RPMI7951 (cell line): ENCODE data around the gene SEPHS1. TPM values are rescaled to one million over a fixed set of nuclear protein-coding genes. Genes with fewer than 3 reads are reported as not detected.
A peak's percentile ranks its signal among the peaks of the same experiment; 100 is the strongest.
"Not testable (repeated sequence)": the region's sequence is repeated elsewhere in the genome, so short reads cannot be mapped to it uniquely, and the experiment has no call there.

Source experiments
- DNase-seq: peaks from one replicate; pipeline ENCODE4 v3.0.0-alpha.2; 2012; ENCODE audit warnings: low read depth
- total RNA-seq: library from RNA; depleted of rRNA; stranded (reverse); fragments of >200 nt; shearing (Covaris generic); gene quantifications from 2 replicates; pipeline ENCODE4 v1.2.3, GENCODE V29; 2014

The SEPHS1 gene
- total RNA-seq, 1 experiment from 2014 or later, result 60.7 TPM

GRCh38 chr10:13360587-13360986 is 12.5 kb upstream of the SEPHS1 start:
- no peak for DNase-seq

DNA sequence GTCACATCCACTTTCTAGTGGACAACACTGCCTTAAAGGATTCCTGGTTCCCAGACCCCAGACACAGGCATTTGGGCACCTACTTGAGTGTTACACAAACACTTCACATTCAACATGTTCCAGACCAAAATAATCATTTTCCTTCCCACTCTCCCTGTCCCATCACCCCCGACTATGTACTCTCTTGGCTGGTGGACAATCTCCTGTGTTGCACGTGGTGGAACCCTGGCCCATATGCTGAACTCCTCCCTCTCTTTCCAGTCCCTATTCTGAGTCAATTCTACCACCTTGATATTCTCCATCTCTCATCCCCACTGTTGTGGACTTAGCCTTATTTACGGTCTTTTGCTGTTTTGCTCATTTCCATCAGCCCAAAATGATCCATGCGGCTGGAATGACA is 8.3 kb upstream of the SEPHS1 start:
- no peak for DNase-seq

- no peak for DNase-seq
These were observed 6.7 kb upstream of the SEPHS1 start for GRCh38 chr10:13354783-13355182.

- DNase-seq, result no peak
These were observed 4.4 kb upstream of the SEPHS1 start for GRCh38 chr10:13352519-13352918.

DNA sequence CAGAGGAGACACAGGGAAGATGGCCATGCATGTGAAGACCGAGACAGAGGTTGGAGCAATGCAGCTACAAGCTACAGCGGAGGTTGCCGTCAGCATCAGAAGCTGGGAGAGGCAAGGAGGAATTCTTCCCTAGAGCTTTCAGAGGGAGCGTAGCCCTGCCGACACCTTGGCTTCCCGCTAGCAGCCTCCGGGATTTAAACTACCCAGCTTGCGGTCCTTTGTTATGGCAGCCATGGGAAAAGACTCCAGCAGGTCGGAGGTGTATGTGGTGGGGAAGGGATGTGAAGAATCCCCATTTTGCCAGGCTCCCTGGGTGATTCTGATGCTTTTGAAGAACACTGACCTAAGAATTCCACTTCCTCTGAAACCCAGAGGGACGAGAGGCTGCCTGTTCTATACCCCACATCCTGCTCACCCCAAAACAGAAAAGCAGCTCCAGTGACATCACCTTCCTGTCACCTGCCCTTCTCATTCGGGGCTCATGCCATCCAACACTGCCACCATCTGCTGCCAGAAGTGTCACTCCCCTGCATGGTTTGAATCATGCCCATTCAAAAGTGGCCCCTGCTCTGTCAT is 3.3 kb upstream of the SEPHS1 start:
- no peak for DNase-seq

GRCh38 chr10:13349463-13350274 is 1.6 kb upstream of the SEPHS1 start:
- peak; percentile 72 for DNase-seq

- DNase-seq, result peak; percentile 77
These were observed 465 bp downstream of the SEPHS1 start for GRCh38 chr10:13347500-13348156.

GRCh38 chr10:13347043-13347499 is 1.0 kb downstream of the SEPHS1 start:
- no peak for DNase-seq

DNA sequence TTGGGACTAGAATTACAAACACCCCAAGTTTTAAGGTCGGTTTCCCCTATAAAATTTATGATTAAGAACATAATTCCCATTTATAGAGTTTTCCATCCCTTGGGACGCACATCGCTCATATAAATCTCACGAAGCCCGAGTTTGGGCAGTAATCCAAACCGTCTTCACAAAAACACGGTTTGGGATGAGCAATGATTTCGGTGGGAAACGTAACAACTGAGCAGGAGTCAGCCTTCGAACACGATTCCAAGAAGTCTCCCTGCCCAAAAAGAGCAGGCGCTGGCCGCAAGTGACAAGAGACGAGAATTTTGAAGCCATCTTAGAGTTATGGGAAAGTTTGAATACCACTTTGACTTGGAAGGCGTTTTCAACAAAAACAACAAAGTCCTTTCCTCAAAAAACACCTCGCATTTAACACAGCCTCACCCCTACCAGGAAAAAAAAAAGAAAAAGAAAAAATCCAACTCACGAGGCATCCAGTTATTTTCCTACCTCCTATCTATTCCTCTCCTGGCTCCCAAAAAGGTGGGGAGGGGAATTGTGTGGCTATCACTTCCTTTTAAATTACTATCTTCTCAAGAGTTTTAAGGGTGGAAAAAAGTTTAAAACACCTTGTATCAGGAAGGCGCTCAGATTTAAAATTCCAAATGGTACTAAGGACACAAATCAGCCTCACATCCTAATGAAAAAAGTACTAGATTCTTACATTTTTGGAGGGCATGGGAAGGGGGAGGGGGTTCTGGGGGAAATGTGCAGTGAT is 1.6 kb downstream of the SEPHS1 start:
- peak; percentile 72 for DNase-seq

GRCh38 chr10:13340626-13341376 is 7.3 kb downstream of the SEPHS1 start:
- DNase-seq, result no peak

- DNase-seq, result no peak
These were observed 8.0 kb downstream of the SEPHS1 start for GRCh38 chr10:13340068-13340467.

GRCh38 chr10:13338390-13339110 is 9.5 kb downstream of the SEPHS1 start:
- DNase-seq, result peak; percentile 75

DNA sequence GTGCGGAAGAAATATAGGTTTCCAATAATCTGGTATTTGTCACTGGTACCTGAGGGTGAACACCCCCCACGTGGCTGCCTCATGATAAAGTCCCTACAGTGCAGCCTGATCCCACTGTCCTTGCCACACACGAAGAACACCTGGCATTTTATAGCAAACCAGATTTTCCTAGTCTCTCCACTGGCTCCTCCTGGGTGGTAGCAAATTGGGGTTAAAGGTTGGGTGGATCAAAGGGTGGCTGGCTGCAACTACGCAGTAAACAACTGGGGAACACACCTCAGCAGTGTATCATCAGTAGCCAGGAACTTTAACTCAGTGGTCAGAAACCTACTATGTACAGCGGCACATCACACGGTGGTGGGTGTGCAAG is 10.3 kb downstream of the SEPHS1 start:
- DNase-seq, result no peak

DNA sequence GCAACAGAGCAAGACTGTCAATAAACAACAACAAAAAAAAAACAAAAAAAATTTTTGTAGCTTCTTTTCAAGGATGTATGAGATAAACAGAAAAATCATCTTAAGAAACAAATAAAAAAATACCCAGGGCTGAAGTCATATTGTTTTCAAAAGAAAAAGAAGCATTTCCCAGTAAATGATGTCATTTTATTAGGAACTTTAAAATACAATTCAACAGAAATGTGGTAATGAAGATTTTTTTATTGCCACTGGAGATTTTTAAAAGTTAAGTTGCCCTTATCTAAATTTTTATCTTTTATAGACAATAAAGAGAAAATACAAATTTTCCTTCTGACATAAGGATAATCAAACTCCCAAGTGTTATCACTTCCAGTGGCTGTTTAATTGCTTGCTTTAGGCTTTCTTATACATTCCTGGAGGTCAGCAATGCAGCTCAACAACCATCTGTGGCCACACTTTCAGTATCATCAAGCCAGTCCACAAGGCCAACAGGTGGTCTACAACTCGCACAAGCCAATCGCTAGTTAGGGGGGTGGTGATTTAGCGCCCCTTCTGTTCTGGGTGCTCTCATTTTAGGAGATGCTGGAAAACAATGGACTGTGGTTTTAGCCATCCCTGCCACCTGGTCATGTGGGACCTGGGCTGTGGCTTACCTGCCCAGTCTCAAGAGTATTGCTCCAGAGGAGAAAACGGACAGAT is 10.8 kb downstream of the SEPHS1 start:
- DNase-seq, result no peak

DNA sequence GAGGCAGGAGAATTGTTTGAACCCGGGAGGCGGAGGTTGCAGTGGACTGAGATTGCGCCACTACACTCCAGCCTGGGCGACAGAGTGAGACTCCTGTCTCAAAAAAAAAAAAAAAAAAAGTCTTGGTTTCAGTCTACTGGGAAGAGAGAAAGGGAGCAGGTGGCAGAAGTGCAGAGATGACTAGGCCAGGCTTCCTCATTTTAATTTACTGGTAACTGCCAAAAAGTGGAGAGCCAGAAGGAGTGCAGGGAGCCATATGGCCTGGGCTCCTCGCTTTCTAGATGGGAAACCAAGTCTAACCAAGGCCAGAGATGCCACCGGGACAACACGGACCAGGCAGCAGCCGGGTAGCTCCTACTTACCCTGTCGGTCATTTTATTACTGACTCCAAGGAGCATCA is 12.2 kb downstream of the SEPHS1 start:
- DNase-seq, result no peak

DNA sequence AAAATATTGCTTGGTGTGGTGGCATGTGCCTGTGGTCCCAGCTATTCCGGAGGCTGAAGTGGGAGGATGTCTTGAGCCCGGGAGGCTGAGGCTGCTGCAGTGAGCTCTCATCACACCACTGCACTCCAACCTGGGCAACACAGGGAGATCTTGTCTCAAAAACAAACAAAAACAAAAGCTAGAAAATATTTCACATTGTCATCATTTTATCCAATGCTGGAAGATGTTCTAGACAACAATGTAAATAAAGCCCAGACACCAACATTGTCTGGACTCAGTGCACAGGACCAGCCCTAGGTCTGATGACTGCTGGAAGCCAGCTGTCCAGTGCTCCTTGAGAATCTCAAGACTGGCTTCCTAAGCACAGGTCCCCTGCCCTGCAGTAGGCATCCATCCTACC is 13.5 kb downstream of the SEPHS1 start:
- no peak for DNase-seq

- peak; percentile 39 for DNase-seq
These were observed 16.4 kb downstream of the SEPHS1 start for GRCh38 chr10:13331646-13332045.

- not testable (repeated sequence) for DNase-seq
These were observed 17.1 kb downstream of the SEPHS1 start for GRCh38 chr10:13330980-13331379.

- DNase-seq, result no peak
These were observed 18.5 kb downstream of the SEPHS1 start for GRCh38 chr10:13329565-13329964.

DNA sequence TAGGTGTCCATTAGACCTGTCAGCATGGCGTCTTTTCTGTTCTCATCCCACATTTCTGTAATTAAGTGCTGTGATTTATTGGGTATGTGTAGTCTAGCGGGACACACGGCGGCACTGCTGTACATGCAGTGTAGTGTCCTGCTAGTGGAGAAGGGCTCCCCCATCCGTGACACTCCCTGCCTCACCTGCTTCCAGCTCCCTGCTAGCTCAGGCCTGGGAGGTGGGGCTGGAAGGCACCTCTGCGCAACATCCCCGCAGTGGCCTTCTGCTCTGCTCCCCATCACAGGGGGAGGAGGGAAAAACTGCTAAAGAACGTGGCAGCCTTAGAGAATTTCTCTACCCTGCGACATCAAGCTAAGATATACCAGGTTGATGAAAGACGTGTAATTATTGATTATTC is 19.5 kb downstream of the SEPHS1 start:
- DNase-seq, result no peak
